AG10803 (cell line): ENCODE results near the gene LENG8.
A peak's percentile ranks its signal among the peaks of the same experiment; 100 is the strongest.
"Not testable (repeated sequence)": the region's sequence is repeated elsewhere in the genome, so short reads cannot be mapped to it uniquely, and the experiment has no call there.

ENCODE experiments used
- DNase-seq: peaks from one replicate; pipeline ENCODE4 v3.0.0; 2010; ENCODE audit warnings: low read depth
- H3K4me3 ChIP-seq: 2 replicates; pipeline ENCODE4 v1.5.1; 2011; ENCODE audit warnings: mild to moderate bottlenecking, low read length, control low read depth
- CTCF ChIP-seq: conservative IDR thresholded peaks from 2 replicates; pipeline ENCODE4 v1.5.1; 2011; ENCODE audit warnings: mild to moderate bottlenecking, low read length, control low read depth, inconsistent platforms

The LENG8 gene

GRCh38 chr19:54434873-54435214, 14.2 kb upstream of the LENG8 start:
- no peak for DNase-seq
- no peak overlapping the region for H3K4me3 ChIP-seq
- TF ChIP-seq CTCF: no peak

GRCh38 chr19:54435551-54436016, 13.4 kb upstream of the LENG8 start:
- no peak overlapping the region for H3K4me3 ChIP-seq
- TF ChIP-seq CTCF: no peak
- no peak for DNase-seq

- DNase-seq: no peak
- no peak overlapping the region for H3K4me3 ChIP-seq
- TF ChIP-seq CTCF: no peak
Measured at GRCh38 chr19:54436031-54436523, 12.9 kb upstream of the LENG8 start.

DNA sequence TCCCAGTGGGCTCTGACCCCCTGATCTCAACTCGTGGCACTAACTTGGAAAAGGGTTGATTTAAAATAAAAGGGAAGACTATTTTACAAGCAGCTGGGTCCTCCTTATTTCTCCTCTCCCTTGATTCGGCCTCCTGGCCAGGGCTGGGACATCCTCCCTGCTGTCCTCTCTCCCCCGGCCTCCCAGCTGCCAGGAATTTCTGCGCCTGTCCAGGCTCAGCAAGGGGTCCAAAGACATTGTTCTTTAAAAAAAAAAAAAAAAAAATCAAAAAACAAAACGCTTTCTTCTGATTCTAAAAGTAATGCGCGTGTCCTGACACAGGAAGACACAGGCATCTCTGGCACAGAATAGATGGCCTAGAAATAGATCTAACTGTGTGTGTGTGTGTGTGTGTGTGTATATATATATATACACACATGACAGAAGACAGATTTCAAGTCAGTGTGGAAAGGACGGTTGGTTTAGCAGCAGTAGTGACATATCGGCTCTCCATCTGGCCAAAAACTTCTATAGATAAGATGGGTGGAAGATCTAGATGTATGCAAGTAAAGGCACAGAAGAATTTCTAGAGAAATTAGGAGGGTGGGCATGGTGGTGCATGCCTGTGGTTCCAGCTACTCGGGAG, 12.3 kb upstream of the LENG8 start:
- TF ChIP-seq CTCF: no peak
- no peak for DNase-seq
- H3K4me3 ChIP-seq: no peak overlapping the region

DNA sequence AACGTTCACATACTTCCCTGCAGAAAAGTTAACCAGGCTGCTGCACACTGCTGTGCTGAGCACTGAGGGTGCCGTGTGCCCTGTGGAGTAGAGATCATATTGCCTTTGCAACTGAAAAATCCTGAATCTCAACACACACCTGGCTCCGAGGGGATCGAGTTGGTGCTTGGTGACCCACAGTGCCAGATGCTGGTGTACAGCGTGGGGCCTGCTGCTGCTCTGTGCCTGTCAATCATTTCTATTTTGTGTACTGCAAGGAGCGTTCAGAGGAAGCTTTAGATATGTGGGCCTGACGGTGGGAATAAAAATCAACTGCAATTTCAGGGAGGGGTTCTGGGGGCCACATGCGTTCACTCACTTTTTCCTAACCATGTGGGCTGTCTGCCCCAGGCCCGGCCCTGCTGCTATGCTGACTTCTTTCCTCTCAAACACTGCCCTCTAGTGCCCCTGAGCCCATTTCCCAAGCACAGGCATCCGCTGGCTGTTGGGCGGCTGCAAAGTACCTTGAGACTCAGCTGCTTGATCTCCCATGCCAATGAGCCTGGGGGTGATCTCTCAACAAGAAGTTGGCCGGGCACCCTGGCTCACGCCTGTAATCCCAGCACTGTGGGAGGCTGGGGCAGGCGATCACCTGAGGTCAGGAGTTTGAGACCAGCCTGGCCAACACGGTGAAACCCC, 9.7 kb upstream of the LENG8 start:
- DNase-seq: peak; percentile 31
- no peak overlapping the region for H3K4me3 ChIP-seq
- TF ChIP-seq CTCF: peak; percentile 46

- H3K4me3 ChIP-seq: no peak overlapping the region
- no peak for TF ChIP-seq CTCF
- DNase-seq: no peak
Measured at GRCh38 chr19:54440641-54441040, 8.4 kb upstream of the LENG8 start.

DNA sequence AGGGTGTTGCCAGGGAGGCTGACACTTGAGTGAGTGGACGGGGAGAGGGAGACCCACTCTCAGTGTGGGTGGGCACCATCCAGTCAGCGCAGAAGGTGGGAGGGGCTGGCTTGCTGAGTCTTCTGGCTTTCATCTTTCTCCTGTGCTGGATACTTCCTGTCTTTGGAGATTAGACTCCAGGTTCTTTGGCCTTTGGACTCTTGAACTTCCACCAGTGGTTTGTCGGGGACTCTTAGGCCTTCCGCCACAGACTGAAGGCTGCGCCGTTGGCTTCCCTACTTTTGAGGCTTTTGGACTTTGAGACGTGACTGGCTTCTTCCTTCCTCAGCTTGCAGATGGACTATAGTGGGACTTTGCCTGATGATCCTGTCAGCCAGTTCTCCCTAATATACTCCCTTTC, 4.3 kb upstream of the LENG8 start:
- TF ChIP-seq CTCF: no peak
- no peak overlapping the region for H3K4me3 ChIP-seq
- no peak for DNase-seq

- DNase-seq, H3K4me3 ChIP-seq: not testable (repeated sequence)
Measured at GRCh38 chr19:54446349-54446748, 2.6 kb upstream of the LENG8 start.
